GM23338 (cell line): ENCODE measurements around the gene WDCP.

ENCODE experiments used
- CREB1 ChIP-seq: fragments of 250-450 bp; sonication (Bioruptor Pico); IDR thresholded peaks from 2 replicates; pipeline ENCODE4 v1.5.0; 2020; ENCODE audit warnings: low read depth, mild to moderate bottlenecking, moderate library complexity
- EZH2 ChIP-seq: fragments of 200-600 bp; sonication (generic); IDR thresholded peaks from one replicate; pipeline ENCODE4 v1.8.0; 2017; ENCODE audit warnings: antibody characterized with exemption, mild to moderate bottlenecking, low read depth; ENCODE audit not compliant: unreplicated experiment
- EZH2phosphoT487 ChIP-seq: fragments of 200-600 bp; sonication (generic); IDR thresholded peaks from one replicate; pipeline ENCODE4 v1.8.1; 2018; ENCODE audit warnings: antibody characterized with exemption; ENCODE audit not compliant: unreplicated experiment
- JUNB ChIP-seq: IDR thresholded peaks from one replicate; pipeline ENCODE4 v1.6.1; 2016; ENCODE audit warnings: antibody characterized with exemption; ENCODE audit not compliant: unreplicated experiment
- NANOG ChIP-seq: IDR thresholded peaks from 2 replicates; pipeline ENCODE4 v1.6.1; 2016; ENCODE audit warnings: antibody characterized with exemption, borderline replicate concordance
- POLR2AphosphoS5 ChIP-seq: IDR thresholded peaks from 2 replicates; pipeline ENCODE4 v1.6.1; 2016; ENCODE audit warnings: antibody characterized with exemption, low read depth
- STAT1 ChIP-seq: IDR thresholded peaks from one replicate; pipeline ENCODE4 v1.6.1; 2016; ENCODE audit warnings: antibody characterized with exemption; ENCODE audit not compliant: unreplicated experiment
- ZNF114 ChIP-seq: fragments of 250-450 bp; sonication (Bioruptor Pico); IDR thresholded peaks from 2 replicates; pipeline ENCODE4 v1.5.0; 2020; ENCODE audit warnings: mild to moderate bottlenecking, moderate library complexity
- ZNF331 ChIP-seq: fragments of 250-450 bp; sonication (Bioruptor Pico); IDR thresholded peaks from 2 replicates; pipeline ENCODE4 v1.5.0; 2020; ENCODE audit warnings: low read depth, mild to moderate bottlenecking, moderate library complexity
- TF ChIP-seq, protein P1 (sequence below), 2 experiments: fragments of 200-600 bp in 1 of 2; sonication (generic) in 1 of 2; conservative IDR thresholded peaks; 2 replicates each; pipeline versions ENCODE4 v1.5.1 to v1.6.1; 2016 to 2017; ENCODE audit warnings: antibody characterized with exemption in 2 of 2, low read depth in 2 of 2, mild to moderate bottlenecking in 2 of 2, moderate library complexity in 1 of 2
- TF ChIP-seq, protein P2 (sequence below): IDR thresholded peaks from one replicate; pipeline ENCODE4 v1.6.1; 2018; ENCODE audit warnings: antibody characterized with exemption; ENCODE audit not compliant: unreplicated experiment
- TF ChIP-seq, protein P3 (sequence below): IDR thresholded peaks from 2 replicates; pipeline ENCODE4 v1.6.1; 2016; ENCODE audit warnings: antibody characterized with exemption

DNA sequence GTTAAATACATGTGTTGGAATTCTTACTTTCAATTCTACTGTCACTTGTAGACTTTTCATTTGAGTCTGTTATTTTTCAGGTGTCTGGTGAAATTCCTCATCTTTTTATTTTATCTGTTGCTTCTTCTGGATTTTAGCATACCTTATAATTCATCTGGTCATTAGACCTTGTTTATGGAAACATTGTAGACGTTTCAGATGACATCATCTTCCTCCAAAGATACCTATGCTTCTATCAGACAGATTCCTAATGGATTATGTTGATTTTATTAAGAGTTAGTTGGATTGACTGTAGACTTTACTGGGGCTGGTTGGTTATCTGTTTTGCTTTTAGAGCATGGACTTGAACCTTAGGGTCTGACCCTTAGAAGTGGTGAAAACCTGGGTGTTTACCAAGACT is 52.6 kb downstream of the WDCP start:
- TF ChIP-seq, protein P1, sequence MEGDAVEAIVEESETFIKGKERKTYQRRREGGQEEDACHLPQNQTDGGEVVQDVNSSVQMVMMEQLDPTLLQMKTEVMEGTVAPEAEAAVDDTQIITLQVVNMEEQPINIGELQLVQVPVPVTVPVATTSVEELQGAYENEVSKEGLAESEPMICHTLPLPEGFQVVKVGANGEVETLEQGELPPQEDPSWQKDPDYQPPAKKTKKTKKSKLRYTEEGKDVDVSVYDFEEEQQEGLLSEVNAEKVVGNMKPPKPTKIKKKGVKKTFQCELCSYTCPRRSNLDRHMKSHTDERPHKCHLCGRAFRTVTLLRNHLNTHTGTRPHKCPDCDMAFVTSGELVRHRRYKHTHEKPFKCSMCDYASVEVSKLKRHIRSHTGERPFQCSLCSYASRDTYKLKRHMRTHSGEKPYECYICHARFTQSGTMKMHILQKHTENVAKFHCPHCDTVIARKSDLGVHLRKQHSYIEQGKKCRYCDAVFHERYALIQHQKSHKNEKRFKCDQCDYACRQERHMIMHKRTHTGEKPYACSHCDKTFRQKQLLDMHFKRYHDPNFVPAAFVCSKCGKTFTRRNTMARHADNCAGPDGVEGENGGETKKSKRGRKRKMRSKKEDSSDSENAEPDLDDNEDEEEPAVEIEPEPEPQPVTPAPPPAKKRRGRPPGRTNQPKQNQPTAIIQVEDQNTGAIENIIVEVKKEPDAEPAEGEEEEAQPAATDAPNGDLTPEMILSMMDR (conservative IDR thresholded peaks at IDR 0.05; ENCODE audit: low read depth in 2 of 2), result no peak
- TF ChIP-seq JUNB (no peak), ZNF114 (CRISPR knock-in tag) (no peak), EZH2phosphoT487 (no peak), POLR2AphosphoS5 (no peak), EZH2 (no peak), CREB1 (CRISPR knock-in tag) (no peak), STAT1 (no peak), ZNF331 (CRISPR knock-in tag) (no peak), NANOG (no peak)
- TF ChIP-seq, protein P2, sequence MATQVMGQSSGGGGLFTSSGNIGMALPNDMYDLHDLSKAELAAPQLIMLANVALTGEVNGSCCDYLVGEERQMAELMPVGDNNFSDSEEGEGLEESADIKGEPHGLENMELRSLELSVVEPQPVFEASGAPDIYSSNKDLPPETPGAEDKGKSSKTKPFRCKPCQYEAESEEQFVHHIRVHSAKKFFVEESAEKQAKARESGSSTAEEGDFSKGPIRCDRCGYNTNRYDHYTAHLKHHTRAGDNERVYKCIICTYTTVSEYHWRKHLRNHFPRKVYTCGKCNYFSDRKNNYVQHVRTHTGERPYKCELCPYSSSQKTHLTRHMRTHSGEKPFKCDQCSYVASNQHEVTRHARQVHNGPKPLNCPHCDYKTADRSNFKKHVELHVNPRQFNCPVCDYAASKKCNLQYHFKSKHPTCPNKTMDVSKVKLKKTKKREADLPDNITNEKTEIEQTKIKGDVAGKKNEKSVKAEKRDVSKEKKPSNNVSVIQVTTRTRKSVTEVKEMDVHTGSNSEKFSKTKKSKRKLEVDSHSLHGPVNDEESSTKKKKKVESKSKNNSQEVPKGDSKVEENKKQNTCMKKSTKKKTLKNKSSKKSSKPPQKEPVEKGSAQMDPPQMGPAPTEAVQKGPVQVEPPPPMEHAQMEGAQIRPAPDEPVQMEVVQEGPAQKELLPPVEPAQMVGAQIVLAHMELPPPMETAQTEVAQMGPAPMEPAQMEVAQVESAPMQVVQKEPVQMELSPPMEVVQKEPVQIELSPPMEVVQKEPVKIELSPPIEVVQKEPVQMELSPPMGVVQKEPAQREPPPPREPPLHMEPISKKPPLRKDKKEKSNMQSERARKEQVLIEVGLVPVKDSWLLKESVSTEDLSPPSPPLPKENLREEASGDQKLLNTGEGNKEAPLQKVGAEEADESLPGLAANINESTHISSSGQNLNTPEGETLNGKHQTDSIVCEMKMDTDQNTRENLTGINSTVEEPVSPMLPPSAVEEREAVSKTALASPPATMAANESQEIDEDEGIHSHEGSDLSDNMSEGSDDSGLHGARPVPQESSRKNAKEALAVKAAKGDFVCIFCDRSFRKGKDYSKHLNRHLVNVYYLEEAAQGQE, result no peak
- TF ChIP-seq, protein P3, sequence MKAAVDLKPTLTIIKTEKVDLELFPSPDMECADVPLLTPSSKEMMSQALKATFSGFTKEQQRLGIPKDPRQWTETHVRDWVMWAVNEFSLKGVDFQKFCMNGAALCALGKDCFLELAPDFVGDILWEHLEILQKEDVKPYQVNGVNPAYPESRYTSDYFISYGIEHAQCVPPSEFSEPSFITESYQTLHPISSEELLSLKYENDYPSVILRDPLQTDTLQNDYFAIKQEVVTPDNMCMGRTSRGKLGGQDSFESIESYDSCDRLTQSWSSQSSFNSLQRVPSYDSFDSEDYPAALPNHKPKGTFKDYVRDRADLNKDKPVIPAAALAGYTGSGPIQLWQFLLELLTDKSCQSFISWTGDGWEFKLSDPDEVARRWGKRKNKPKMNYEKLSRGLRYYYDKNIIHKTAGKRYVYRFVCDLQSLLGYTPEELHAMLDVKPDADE, result no peak
